UCSD-AML1 (cell line): ENCODE measurements around the gene PLIN4.
A peak's percentile ranks its signal among the peaks of the same experiment; 100 is the strongest.

Source experiments
- DNase-seq: peaks from one replicate; lab custom pipeline; 2025; ENCODE audit not compliant: unreplicated experiment; lab: John Stamatoyannopoulos, UW

The PLIN4 gene

DNA sequence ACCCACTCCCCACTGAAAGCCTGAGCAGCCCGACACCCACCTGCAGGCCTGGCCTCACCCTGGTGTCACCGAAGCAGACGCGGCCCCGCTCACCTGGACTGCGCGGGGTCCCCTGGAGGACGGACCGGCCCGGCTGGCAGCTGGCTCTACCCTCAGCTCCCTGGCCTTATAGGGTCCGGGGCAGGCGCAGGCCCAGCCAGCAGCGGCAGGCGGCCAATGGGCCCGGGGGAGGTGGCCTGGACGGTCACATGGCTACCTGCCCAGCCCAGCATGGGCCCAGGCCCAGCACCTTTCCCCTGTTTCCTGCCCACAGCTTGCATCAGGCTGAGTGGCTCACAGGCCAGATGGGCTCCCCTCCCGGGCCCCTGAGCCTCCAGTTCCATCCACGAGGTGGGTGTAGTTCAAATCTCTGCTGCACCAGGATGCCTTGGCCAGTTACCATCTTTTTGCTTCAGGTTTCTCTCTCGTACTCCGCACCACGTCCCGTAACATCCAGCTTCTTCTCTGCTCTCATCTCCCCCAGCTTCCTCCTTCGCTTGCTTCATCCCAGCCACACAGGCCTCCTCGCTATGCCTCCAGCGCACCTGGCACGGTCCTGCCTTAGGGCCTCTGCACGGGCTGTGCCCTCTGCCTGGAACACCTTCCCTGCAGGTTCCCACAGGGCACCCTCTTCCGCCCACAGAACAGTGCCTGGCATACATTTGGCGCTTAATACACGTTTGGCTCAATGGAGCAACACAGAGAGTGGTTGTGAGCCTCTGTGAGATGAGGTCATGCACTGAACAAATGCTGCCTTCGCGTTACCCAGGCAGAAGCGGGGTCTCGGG lies at the start of gene PLIN4:
TSS of gene PLIN4 (minus strand) at position 142 of the 827 bp plus-strand sequence. CDS start 214 bp downstream, outside the sequence.
- no peak for DNase-seq

- DNase-seq = peak; percentile 73
Observed at GRCh38 chr19:4567584-4568071, 49.3 kb upstream of the PLIN4 start.

DNA sequence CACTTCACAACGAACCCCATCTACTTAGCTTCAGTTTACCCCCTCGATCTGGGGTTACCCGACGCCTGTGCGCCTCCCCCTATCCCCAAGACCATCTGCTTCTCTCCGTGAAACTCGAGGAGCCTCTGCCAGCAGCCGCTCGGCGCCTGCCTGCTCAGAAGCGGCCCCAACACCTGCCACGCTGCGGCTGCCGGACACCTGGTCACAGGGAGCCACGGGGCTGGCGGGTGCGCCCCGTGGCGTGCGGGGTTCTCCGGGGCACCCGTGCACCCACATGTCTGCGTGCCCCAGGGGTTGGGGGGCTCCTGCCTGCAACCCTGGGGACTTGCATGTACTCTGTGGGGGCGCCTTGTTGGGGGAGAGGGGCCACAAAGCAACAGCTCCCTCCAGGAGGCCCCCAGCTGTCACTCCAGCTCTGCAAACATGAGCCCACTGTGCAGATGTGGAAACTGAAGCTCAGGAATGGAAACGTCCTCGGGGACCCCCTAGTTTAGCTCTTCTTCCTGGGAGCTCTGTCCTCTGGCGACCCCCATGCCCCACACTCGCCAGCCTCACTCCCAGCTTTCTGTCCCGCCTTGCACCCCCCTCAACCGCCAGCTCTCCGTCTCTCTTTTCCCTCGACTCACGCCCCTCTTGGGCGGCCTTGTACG lies 48.2 kb upstream of the PLIN4 start:
- no peak for DNase-seq

DNA sequence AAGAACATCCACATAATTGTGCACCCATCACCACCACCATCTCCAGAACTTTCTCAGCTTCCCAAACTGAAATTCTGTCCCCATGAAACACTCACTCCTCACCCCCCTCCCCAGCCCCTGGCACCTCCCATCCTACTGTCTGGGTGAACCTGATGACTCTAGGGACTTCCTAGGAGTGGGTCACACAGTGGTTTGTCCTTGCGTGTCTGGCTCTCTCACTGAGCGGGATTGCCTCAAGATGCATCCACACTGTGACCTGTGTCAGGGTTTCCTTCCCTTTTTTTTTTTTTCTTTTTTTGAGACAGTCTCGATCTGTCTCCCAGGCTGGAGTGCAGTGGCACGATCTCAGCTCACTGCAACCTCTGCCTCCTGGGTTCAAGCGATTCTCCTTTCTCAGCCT lies 45.3 kb upstream of the PLIN4 start:
- peak; percentile 20 for DNase-seq

- peak; percentile 31 for DNase-seq
Observed at GRCh38 chr19:4562085-4562484, 43.8 kb upstream of the PLIN4 start.

DNA sequence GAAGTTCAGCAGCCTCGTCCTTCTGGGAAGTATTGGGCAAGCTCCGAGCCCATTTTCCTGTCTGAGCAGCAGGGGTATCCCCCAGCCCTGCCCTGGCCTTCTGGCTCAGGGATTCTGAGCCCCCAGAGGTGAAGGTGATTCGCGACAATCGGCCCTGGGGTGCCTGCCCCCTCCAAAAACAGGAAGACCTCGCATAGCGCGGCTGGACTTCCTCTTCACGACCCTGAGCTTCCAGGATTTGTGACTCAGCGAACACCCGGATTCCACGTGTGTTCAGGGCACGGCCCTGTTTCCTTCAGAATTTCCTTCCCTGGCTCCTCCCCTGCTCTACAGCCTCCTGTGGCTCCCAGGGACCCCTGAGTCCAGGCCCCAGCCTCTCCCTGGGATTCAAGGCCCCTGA lies 41.3 kb upstream of the PLIN4 start, which contains the start of gene SEMA6B:
TSS of gene SEMA6B (minus strand) at position 116 of the 400 bp plus-strand sequence. CDS start 1,227 bp downstream, outside the sequence.
- DNase-seq = peak; percentile 58

- peak; percentile 33 for DNase-seq
Observed at GRCh38 chr19:4557971-4558941, 40.0 kb upstream of the PLIN4 start.

- no peak for DNase-seq
Observed at GRCh38 chr19:4557144-4557970, 39.1 kb upstream of the PLIN4 start.

GRCh38 chr19:4556597-4557127 lies 38.4 kb upstream of the PLIN4 start:
- DNase-seq = no peak

- DNase-seq = no peak
Observed at GRCh38 chr19:4555657-4556561, 37.6 kb upstream of the PLIN4 start.

GRCh38 chr19:4554717-4555116 lies 36.4 kb upstream of the PLIN4 start:
- DNase-seq = no peak

DNA sequence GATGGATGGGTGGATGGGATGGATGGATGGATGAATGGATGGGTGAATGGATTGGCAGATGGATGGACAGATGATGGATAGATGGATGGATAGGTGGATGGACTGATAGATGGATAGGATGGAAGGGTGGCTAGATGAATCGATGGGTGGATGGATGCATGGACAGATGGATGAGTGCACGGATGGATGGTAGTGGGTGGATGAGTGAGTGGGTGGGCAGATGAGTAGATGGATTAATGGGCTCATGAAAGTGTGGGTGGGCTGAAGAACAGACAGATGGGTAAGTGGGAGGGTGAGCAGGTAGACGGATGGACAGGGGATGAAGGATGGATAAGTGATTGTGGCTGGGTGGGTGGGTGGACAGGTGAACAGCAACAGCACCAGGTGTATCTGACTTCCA lies 35.5 kb upstream of the PLIN4 start:
- DNase-seq = no peak

GRCh38 chr19:4553092-4553695 lies 34.9 kb upstream of the PLIN4 start:
- no peak for DNase-seq

DNA sequence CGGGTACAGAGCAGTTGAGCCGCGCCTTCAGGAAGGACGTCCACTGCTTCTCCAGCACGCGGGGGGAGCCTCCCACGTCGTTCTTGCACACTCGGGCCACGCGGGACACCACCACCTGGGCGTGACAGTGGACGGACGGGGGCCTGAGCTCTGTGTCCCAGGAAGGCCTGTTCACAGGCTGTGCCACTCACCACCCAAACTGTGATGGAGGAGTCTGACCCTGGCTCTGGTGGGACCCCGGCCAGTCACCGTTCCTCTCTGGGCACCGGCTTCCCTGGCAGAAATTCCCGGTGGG lies 34.2 kb upstream of the PLIN4 start:
- DNase-seq = no peak

- no peak for DNase-seq
Observed at GRCh38 chr19:4550479-4551050, 32.3 kb upstream of the PLIN4 start.

DNA sequence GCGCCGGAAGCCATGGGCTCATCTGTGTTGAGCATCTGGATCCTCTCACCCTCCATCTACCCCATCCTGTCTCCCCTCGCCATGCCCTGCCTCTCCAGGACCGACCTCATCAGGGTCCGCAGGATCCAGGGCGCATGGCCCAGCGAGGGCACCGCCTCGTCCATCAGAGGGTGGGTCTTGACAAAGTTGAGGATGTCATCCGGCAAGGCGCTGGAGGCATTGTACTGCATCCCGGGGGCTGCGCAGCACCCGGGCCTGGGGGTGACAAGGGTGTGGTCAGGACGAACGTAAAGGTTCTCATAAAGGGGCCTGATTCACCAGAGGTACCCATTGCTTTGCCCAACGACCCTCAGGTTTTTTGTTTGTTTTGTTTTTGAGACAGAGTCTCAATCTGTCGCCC lies 31.7 kb upstream of the PLIN4 start:
- DNase-seq = no peak

DNA sequence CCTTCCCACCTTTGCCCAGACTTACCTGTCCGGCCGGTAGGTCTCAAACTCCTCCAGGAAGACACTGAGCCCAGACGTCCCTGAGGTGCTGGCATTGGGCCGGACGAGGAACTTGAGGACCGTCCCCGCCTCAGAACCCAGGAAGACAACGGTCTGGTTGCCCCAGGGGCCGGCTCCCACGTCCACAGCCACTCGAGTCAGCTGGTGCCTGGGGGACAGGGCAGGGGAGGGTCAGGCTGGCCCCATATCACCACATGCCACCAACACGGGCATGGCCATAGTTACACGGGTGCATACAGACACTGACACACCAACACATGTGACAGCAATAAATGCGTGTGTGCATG lies 29.9 kb upstream of the PLIN4 start:
- no peak for DNase-seq
